ENCODE measurements around the gene USP40.

Gene USP40

DNA sequence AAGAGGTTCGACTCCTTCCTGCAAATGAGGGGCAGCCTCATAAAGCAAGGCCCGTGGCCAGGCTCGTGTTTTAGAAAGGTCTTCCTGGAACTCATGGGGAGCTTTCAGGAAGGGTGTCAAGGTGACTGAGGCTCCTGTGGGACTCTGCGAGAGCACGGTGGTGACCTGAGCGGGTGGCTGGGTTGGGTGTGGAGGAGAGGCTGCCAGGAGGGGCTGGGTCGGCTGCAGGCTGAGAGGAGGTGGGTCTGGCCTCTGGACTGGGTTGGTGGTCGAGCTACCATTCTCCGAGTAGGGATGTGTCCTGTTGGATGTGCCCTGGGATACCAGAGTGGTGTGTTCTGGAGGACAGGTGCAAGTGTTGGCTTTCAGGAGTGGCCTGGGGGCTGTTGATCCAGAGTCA is 125.9 kb downstream of the USP40 start:
- TF ChIP-seq, protein P1, sequence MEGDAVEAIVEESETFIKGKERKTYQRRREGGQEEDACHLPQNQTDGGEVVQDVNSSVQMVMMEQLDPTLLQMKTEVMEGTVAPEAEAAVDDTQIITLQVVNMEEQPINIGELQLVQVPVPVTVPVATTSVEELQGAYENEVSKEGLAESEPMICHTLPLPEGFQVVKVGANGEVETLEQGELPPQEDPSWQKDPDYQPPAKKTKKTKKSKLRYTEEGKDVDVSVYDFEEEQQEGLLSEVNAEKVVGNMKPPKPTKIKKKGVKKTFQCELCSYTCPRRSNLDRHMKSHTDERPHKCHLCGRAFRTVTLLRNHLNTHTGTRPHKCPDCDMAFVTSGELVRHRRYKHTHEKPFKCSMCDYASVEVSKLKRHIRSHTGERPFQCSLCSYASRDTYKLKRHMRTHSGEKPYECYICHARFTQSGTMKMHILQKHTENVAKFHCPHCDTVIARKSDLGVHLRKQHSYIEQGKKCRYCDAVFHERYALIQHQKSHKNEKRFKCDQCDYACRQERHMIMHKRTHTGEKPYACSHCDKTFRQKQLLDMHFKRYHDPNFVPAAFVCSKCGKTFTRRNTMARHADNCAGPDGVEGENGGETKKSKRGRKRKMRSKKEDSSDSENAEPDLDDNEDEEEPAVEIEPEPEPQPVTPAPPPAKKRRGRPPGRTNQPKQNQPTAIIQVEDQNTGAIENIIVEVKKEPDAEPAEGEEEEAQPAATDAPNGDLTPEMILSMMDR (IDR thresholded peaks at IDR 0.05; ENCODE audit: insufficient read depth, low read length, poor library complexity, severe bottlenecking): no peak
- no peak for DNase-seq (ENCODE audit: extremely low read depth, insufficient read length)
- Histone ChIP-seq H3K4me3 (replicated peaks; ENCODE audit: low read depth, low read length) (no peak overlapping the region), H3K36me3 (ENCODE audit: control insufficient read depth, insufficient read depth, low read length) (peaks cover 57% of the 10 kb centered on the region), H3K27me3 (replicated peaks; ENCODE audit: control insufficient read depth, insufficient read depth, low read length) (no peaks in the 10 kb centered on the region)

DNA sequence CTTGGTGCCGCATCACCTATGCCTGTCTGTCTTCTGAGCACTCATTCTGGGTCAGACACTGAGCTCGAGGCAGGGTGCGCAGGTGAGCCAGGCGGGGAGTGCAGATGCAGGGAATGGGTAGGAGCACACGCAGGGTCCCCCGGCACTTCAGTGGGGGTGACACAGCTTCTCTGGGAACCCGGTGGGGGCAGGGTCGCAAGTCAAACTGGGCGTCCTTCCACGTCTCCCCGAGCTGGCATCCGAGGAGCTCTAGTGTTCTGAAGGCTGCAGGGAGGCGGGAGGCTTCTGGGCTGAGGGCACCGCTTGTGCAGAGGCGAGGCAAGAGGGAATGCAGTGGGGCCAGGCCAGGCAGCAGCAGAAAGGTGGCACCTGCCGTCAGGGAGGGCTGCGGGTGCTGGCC is 126.3 kb downstream of the USP40 start:
- DNase-seq (ENCODE audit: extremely low read depth, insufficient read length): no peak
- Histone ChIP-seq H3K27me3 (replicated peaks; ENCODE audit: control insufficient read depth, insufficient read depth, low read length) (no peaks in the 10 kb centered on the region), H3K36me3 (ENCODE audit: control insufficient read depth, insufficient read depth, low read length) (peaks cover 57% of the 10 kb centered on the region), H3K4me3 (replicated peaks; ENCODE audit: low read depth, low read length) (no peak overlapping the region)
- TF ChIP-seq, protein P1 (IDR thresholded peaks at IDR 0.05; ENCODE audit: insufficient read depth, low read length, poor library complexity, severe bottlenecking): no peak

DNA sequence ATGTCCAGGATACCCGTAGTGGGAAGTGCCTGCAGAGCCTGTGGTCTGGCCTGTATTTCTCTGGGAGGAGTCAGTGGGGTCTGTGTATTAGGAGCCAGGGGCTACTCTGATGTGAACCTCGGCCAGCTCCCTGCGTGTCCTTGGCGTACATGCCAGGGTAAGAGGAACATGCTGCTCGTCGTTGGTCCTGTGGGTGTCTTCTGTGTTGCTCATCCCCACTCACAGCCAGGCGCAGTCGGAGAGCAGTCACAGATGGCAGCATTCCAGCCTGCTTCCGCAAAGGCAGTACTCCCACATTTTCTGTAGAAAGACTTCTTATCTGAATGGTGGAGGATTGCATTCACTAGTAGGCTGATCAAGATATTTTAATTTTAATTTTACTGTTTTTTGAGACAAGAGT is 127.4 kb downstream of the USP40 start:
- no peak for DNase-seq (ENCODE audit: extremely low read depth, insufficient read length)
- H3K4me3 ChIP-seq (replicated peaks; ENCODE audit: low read depth, low read length): no peak overlapping the region
- H3K27me3 ChIP-seq (replicated peaks; ENCODE audit: control insufficient read depth, insufficient read depth, low read length): no peaks in the 10 kb centered on the region
- TF ChIP-seq, protein P1 (IDR thresholded peaks at IDR 0.05; ENCODE audit: insufficient read depth, low read length, poor library complexity, severe bottlenecking): no peak
- H3K36me3 ChIP-seq (ENCODE audit: control insufficient read depth, insufficient read depth, low read length): peaks cover 51% of the 10 kb centered on the region

DNA sequence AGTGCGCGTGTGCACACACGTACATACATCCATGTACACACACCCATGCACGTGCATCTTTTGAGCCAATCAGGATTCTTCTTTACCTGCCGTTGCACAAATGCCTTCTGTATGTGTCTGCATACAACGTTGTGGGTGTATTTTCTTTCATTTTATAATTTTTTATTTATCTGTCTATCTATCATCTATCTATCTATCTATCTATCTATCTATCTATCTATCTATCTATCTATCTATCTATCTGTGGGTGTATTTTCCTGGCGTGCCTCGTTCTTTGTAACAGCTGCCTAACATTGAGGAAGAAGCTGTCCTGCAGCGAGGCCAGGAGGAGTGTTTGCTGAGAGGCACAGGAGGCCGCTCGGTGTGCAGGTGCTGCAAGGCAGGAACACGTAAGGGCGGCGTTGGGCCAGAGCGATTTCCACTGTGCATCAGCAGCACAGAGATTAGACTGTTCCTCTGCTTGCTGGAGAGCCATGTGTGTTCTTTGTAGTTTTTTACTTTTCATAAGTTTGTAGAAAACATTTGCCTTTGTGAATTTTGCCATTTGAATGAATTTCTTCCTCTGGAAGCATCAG is 127.9 kb downstream of the USP40 start:
- H3K27me3 ChIP-seq (replicated peaks; ENCODE audit: control insufficient read depth, insufficient read depth, low read length): no peaks in the 10 kb centered on the region
- TF ChIP-seq, protein P1 (IDR thresholded peaks at IDR 0.05; ENCODE audit: insufficient read depth, low read length, poor library complexity, severe bottlenecking): no peak
- DNase-seq (ENCODE audit: extremely low read depth, insufficient read length): no peak
- no peak overlapping the region for H3K4me3 ChIP-seq (replicated peaks; ENCODE audit: low read depth, low read length)
- H3K36me3 ChIP-seq (ENCODE audit: control insufficient read depth, insufficient read depth, low read length): peaks cover 46% of the 10 kb centered on the region

DNA sequence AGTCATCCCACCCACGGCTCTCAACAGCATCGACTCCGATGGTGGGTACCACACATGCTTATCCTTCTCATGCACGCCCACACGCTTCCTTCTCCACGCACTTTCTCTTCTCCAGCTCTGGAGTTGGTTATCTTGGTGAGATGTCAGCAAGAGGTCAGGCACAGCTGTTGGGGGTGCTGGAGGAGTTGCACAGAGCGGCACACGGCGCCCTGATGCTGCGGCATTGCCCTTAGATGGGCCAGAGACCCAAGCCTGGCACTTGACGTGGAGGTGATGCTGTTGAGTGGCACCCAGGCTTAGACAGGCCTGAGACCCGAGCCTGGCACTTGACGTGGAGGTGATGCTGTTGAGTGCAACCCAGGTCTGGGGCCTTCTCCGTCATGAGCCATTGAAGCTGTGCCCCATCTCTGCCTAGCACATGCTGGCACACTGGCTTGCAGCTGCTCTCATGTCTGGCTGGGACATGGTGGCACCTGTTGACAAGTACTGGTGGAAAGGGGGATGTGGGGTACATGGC is 129.1 kb downstream of the USP40 start:
- peaks cover 44% of the 10 kb centered on the region for H3K36me3 ChIP-seq (ENCODE audit: control insufficient read depth, insufficient read depth, low read length)
- no peak overlapping the region for H3K4me3 ChIP-seq (replicated peaks; ENCODE audit: low read depth, low read length)
- DNase-seq (ENCODE audit: extremely low read depth, insufficient read length): no peak
- TF ChIP-seq, protein P1 (IDR thresholded peaks at IDR 0.05; ENCODE audit: insufficient read depth, low read length, poor library complexity, severe bottlenecking): no peak
- H3K27me3 ChIP-seq (replicated peaks; ENCODE audit: control insufficient read depth, insufficient read depth, low read length): no peaks in the 10 kb centered on the region
